ENCODE data around the gene P2RX4. TPM values are rescaled to one million over a fixed set of nuclear protein-coding genes. Genes with fewer than 3 reads are reported as not detected.
"Not testable (repeated sequence)": the region's sequence is repeated elsewhere in the genome, so short reads cannot be mapped to it uniquely, and the experiment has no call there.

Gene P2RX4
- total RNA-seq, 1 experiment from 2014 or later: 8.1 TPM

GRCh38 chr12:121205491-121205890 lies 4.4 kb upstream of the P2RX4 start:
- H3K4me3 Mint-ChIP-seq: no peak overlapping the region
- no peak for DNase-seq
- Histone ChIP-seq H4K91ac (ENCODE audit: insufficient read length, low read depth, low read length) (no peak overlapping the region), H3K4me2 (ENCODE audit: insufficient read depth, insufficient read length, low read length) (no peak overlapping the region), H3K14ac (ENCODE audit: insufficient read depth, low read length) (no peak overlapping the region), H3K18ac (ENCODE audit: insufficient read length, low read depth, low read length) (no peak overlapping the region), H3K9ac (ENCODE audit: extremely low read depth, insufficient read length, low read length) (no peak overlapping the region), H3K23ac (ENCODE audit: insufficient read length, low read depth, low read length) (no peak overlapping the region), H3K4me1 (ENCODE audit: insufficient read depth, low read length) (no peaks in the 10 kb centered on the region), H4K20me1 (ENCODE audit: control insufficient read depth, insufficient read depth, insufficient read length) (no peaks in the 10 kb centered on the region), H3K9me3 (ENCODE audit: control insufficient read depth, low read depth, low read length) (no peaks in the 10 kb centered on the region), H3K27me3 (ENCODE audit: insufficient read depth, low read length) (no peaks in the 10 kb centered on the region; the same call in 1 of the 2 replicates), H3K23me2 (ENCODE audit: insufficient read length, low read depth, low read length, poor library complexity, severe bottlenecking) (no peaks in the 10 kb centered on the region), H3K4ac (ENCODE audit: low read depth, low read length) (no peak overlapping the region), H2BK120ac (ENCODE audit: low read depth, low read length, poor library complexity, severe bottlenecking) (no peak overlapping the region), H2BK20ac (ENCODE audit: low read depth, low read length, poor library complexity, severe bottlenecking) (no peak overlapping the region), H2AK5ac (ENCODE audit: insufficient read length, low read length) (no peak overlapping the region), H4K8ac (replicated peaks; ENCODE audit: insufficient read length, low read depth, low read length) (no peak overlapping the region), H3T11ph (ENCODE audit: low read length) (no peak overlapping the region), H2BK12ac (ENCODE audit: insufficient read length, low read depth, low read length) (no peak overlapping the region), H2BK5ac (ENCODE audit: insufficient read length, low read length) (no peak overlapping the region), H3K56ac (ENCODE audit: insufficient read length, low read depth, low read length) (no peak overlapping the region), H4K5ac (ENCODE audit: insufficient read length, low read depth, low read length) (no peak overlapping the region), H3K79me1 (ENCODE audit: insufficient read depth, low read depth, low read length, poor library complexity, severe bottlenecking) (no peaks in the 10 kb centered on the region), H3K79me2 (ENCODE audit: insufficient read depth, low read length) (no peaks in the 10 kb centered on the region), H3K27ac (ENCODE audit: insufficient read length, low read depth, low read length) (no peak overlapping the region), H2AFZ (ENCODE audit: low read length) (no peak overlapping the region), H2BK15ac (ENCODE audit: low read depth, low read length) (no peak overlapping the region)
- H3K27ac Mint-ChIP-seq: no peak overlapping the region
- no peaks in the 10 kb centered on the region; a peak in 1 of 4 replicates for H3K4me1 Mint-ChIP-seq
- WGBS (ENCODE audit: extremely low coverage, insufficient read length, low lambda C conversion rate): no CpG with 5 or more reads among the region's 7 CpGs
- TF ChIP-seq CTCF (conservative IDR thresholded peaks at IDR 0.05): no peak
- H3K9me3 Mint-ChIP-seq: no peaks in the 10 kb centered on the region; a peak in 1 of 5 replicates
- H3K36me3 Mint-ChIP-seq (ENCODE audit: insufficient read depth in 1 of 3, low read depth in 3 of 3): no peaks in the 10 kb centered on the region
- peaks cover 16% of the 10 kb centered on the region for H3K27me3 Mint-ChIP-seq (ENCODE audit: low read depth)

DNA sequence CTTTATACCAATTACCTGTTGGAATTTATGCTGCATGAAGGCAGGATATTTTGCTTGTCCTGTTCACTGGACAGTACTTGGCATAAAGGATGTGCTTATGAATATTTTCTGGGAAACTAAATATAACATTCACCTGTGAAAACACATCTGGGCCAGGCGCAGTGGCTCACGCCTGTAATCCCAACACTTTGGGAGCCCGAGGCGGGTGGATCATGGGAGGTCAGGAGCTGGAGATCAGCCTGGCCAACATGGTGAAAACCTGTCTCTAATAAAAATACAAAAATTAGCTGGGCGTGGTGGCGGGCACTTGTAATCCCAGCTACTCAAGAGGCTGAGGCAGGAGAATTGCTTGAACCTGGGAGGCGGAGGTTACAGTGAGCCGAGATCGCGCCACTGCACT lies 1.4 kb upstream of the P2RX4 start:
- H3K27ac Mint-ChIP-seq; H2AFZ ChIP-seq (ENCODE audit: low read length); H2BK120ac ChIP-seq (ENCODE audit: low read depth, low read length, poor library complexity, severe bottlenecking); H2BK12ac ChIP-seq (ENCODE audit: insufficient read length, low read depth, low read length); H3K4me2 ChIP-seq (ENCODE audit: insufficient read depth, insufficient read length, low read length); H3K4ac ChIP-seq (ENCODE audit: low read depth, low read length); H2BK5ac ChIP-seq (ENCODE audit: insufficient read length, low read length); H3K27ac ChIP-seq (ENCODE audit: insufficient read length, low read depth, low read length); H3T11ph ChIP-seq (ENCODE audit: low read length); H2BK20ac ChIP-seq (ENCODE audit: low read depth, low read length, poor library complexity, severe bottlenecking); H3K56ac ChIP-seq (ENCODE audit: insufficient read length, low read depth, low read length); H3K79me2 ChIP-seq (ENCODE audit: insufficient read depth, low read length); H3K4me1 Mint-ChIP-seq; H3K27me3 ChIP-seq (ENCODE audit: insufficient read depth, low read length); H3K79me1 ChIP-seq (ENCODE audit: insufficient read depth, low read depth, low read length, poor library complexity, severe bottlenecking); H3K23me2 ChIP-seq (ENCODE audit: insufficient read length, low read depth, low read length, poor library complexity, severe bottlenecking); H2AK5ac ChIP-seq (ENCODE audit: insufficient read length, low read length); H4K8ac ChIP-seq (replicated peaks; ENCODE audit: insufficient read length, low read depth, low read length); H3K9me3 Mint-ChIP-seq; H3K9ac ChIP-seq (ENCODE audit: extremely low read depth, insufficient read length, low read length); H3K4me1 ChIP-seq (ENCODE audit: insufficient read depth, low read length); H2BK15ac ChIP-seq (ENCODE audit: low read depth, low read length); H4K20me1 ChIP-seq (ENCODE audit: control insufficient read depth, insufficient read depth, insufficient read length); H3K9me3 ChIP-seq (ENCODE audit: control insufficient read depth, low read depth, low read length); H3K18ac ChIP-seq (ENCODE audit: insufficient read length, low read depth, low read length); H4K91ac ChIP-seq (ENCODE audit: insufficient read length, low read depth, low read length); H3K4me3 Mint-ChIP-seq; H3K14ac ChIP-seq (ENCODE audit: insufficient read depth, low read length); H3K23ac ChIP-seq (ENCODE audit: insufficient read length, low read depth, low read length); DNase-seq; H3K36me3 Mint-ChIP-seq (ENCODE audit: insufficient read depth in 1 of 3, low read depth in 3 of 3); H4K5ac ChIP-seq (ENCODE audit: insufficient read length, low read depth, low read length): not testable (repeated sequence)
- WGBS (ENCODE audit: extremely low coverage, insufficient read length, low lambda C conversion rate): no CpG with 5 or more reads among the region's 10 CpGs
- H3K27me3 Mint-ChIP-seq (ENCODE audit: low read depth): peaks cover 19% of the 10 kb centered on the region

Data from H9 (cell line).